Mesendoderm (in vitro differentiated cells): Measurements from ENCODE around the gene DCBLD2.
A peak's percentile ranks its signal among the peaks of the same experiment; 100 is the strongest.

ENCODE experiments used
- DNase-seq: peaks from one replicate; pipeline ENCODE4 v3.0.0; 2013
- H2AK5ac ChIP-seq: 2 replicates; pipeline ENCODE4 v1.6.1; 2013; ENCODE audit warnings: low read length, inconsistent platforms
- H2BK120ac ChIP-seq: 2 replicates; pipeline ENCODE4 v1.6.1; 2013; ENCODE audit warnings: low read depth, mild to moderate bottlenecking, low read length, moderate library complexity, mixed read lengths
- H2BK15ac ChIP-seq: replicated peaks from 2 replicates; pipeline ENCODE4 v1.6.1; 2013; ENCODE audit warnings: low read depth, mild to moderate bottlenecking, moderate library complexity
- H2BK5ac ChIP-seq: 2 replicates; pipeline ENCODE4 v1.6.1; 2013; ENCODE audit warnings: low read length, inconsistent platforms
- H3K18ac ChIP-seq: 2 replicates; pipeline ENCODE4 v1.6.1; 2013; ENCODE audit warnings: mild to moderate bottlenecking, low read length, mixed read lengths
- H3K23ac ChIP-seq: one replicate; pipeline ENCODE4 v1.6.1; 2013; ENCODE audit warnings: low read length
- H3K27ac ChIP-seq: 2 replicates; pipeline ENCODE4 v1.5.1; 2013; ENCODE audit warnings: low read depth, mild to moderate bottlenecking, inconsistent platforms, low read length, moderate library complexity
- H3K27me3 ChIP-seq: 2 replicates; pipeline ENCODE4 v1.6.1; 2013; ENCODE audit warnings: low read length, control low read depth, mild to moderate bottlenecking, inconsistent platforms; ENCODE audit not compliant: insufficient read depth, poor library complexity
- H3K36me3 ChIP-seq: 2 replicates; pipeline ENCODE4 v1.6.1; 2013; ENCODE audit warnings: low read length, inconsistent platforms; ENCODE audit not compliant: control insufficient read depth, insufficient read depth
- H3K4ac ChIP-seq: one replicate; pipeline ENCODE4 v1.6.1; 2013; ENCODE audit warnings: low read depth, mild to moderate bottlenecking, low read length, moderate library complexity
- H3K4me1 ChIP-seq: 2 replicates; pipeline ENCODE4 v1.6.1; 2013; ENCODE audit warnings: low read depth, low read length, inconsistent platforms; ENCODE audit not compliant: control insufficient read depth
- H3K4me2 ChIP-seq: 2 replicates; pipeline ENCODE4 v1.6.1; 2013; ENCODE audit warnings: low read length
- H3K4me3 ChIP-seq: 2 replicates; pipeline ENCODE4 v1.5.1; 2013; ENCODE audit warnings: mild to moderate bottlenecking, low read length
- H3K56ac ChIP-seq: one replicate; pipeline ENCODE4 v1.6.1; 2013; ENCODE audit warnings: low read length
- H3K79me1 ChIP-seq: 2 replicates; pipeline ENCODE4 v1.6.1; 2013; ENCODE audit warnings: low read length, inconsistent platforms
- H3K79me2 ChIP-seq: 2 replicates; pipeline ENCODE4 v1.6.1; 2013; ENCODE audit warnings: mild to moderate bottlenecking, low read length; ENCODE audit not compliant: control insufficient read depth, insufficient read depth
- H3K9ac ChIP-seq: 2 replicates; pipeline ENCODE4 v1.6.1; 2013; ENCODE audit warnings: low read length, inconsistent platforms
- H4K5ac ChIP-seq: one replicate; pipeline ENCODE4 v1.6.1; 2013; ENCODE audit warnings: low read length
- H4K8ac ChIP-seq: one replicate; pipeline ENCODE4 v1.6.1; 2013; ENCODE audit warnings: low read depth, mild to moderate bottlenecking, control low read depth, low read length, moderate library complexity
- WGBS: extraction: QIAGEN DNeasy Blood & Tissue Kit; methylation state at CpG from one replicate; pipeline ENCODE4 v1.1.7; 2013; ENCODE audit warnings: low lambda C conversion rate, missing lambda C conversion rate; ENCODE audit not compliant: insufficient coverage; ENCODE audit errors: extremely low coverage; 5-methylcytosine and 5-hydroxymethylcytosine counted together

The DCBLD2 gene

DNA sequence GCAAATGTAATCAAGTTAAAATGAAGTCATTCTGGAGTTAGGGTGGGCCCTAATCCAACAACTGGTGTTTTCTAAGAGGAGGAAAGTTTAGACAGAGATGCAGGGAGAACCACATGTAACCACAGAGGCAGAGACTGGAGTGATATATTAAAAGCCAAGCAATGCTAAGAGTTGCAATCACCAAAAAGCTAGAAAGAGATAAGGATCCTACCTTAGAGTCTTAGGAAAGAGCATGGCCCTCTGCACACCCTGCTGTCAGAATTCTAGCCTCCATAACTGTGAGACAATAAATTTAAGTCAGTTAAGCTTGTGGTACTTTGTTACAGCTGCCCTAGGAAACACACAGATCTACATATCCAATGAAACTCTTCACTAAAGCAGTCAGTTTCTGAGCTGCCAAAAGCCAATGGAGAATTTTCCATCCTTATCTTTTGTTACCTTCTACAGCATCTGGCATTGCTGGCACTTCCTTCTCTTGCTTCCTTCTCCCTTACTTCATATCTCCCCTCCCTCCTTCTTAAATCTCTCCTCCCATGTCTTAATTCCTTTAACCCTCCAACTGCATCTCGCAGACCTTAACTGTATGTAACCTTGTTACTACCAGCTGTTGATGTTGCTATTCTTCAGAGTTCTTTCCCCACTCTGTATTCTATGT lies 11.2 kb downstream of the DCBLD2 start:
- Histone ChIP-seq H4K8ac (no peak overlapping the region), H3K4me3 (no peak overlapping the region), H3K56ac (peak overlapping the region; percentile 11), H3K79me2 (peaks cover 51% of the 10 kb centered on the region), H3K27me3 (no peaks in the 10 kb centered on the region), H3K4ac (no peak overlapping the region), H2AK5ac (no peak overlapping the region), H2BK5ac (no peak overlapping the region), H3K36me3 (no peaks in the 10 kb centered on the region), H3K23ac (no peak overlapping the region), H3K27ac (no peak overlapping the region), H3K4me2 (no peak overlapping the region), H3K4me1 (peaks cover 28% of the 10 kb centered on the region), H2BK15ac (no peak overlapping the region), H3K79me1 (peaks cover 23% of the 10 kb centered on the region), H4K5ac (no peak overlapping the region), H2BK120ac (no peak overlapping the region), H3K18ac (no peak overlapping the region), H3K9ac (no peak overlapping the region)
- 100% methylated on average over 1 of the region's 1 CpG for WGBS
- DNase-seq, result peak; percentile 55

DNA sequence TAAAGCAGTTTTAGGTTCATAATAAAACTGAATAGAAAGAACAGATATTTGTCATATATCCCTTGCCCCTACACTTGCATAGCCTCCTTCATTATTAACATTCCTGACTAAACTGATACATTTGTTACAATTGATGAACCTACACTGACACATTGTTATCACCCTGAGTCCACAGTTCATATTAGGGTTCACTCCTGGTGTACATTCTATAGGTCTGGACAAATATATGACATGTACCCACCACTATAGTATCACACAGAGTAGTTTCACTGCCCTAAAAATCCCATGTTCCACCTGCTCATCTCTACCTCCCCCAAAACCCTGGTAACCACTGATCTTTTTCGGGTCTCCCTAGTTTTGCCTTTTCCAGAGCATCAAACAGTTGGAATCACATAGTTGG lies 13.8 kb downstream of the DCBLD2 start:
- Histone ChIP-seq H3K18ac (no peak overlapping the region), H3K79me2 (peaks cover 37% of the 10 kb centered on the region), H2BK120ac (no peak overlapping the region), H3K79me1 (peaks cover 19% of the 10 kb centered on the region), H2AK5ac (no peak overlapping the region), H3K23ac (no peak overlapping the region), H3K27me3 (no peaks in the 10 kb centered on the region), H3K4me1 (peaks cover 18% of the 10 kb centered on the region), H3K56ac (no peak overlapping the region), H3K4me3 (no peak overlapping the region), H3K36me3 (no peaks in the 10 kb centered on the region), H3K4me2 (no peak overlapping the region), H2BK5ac (no peak overlapping the region), H3K27ac (no peak overlapping the region), H2BK15ac (no peak overlapping the region), H3K9ac (no peak overlapping the region), H3K4ac (no peak overlapping the region), H4K8ac (no peak overlapping the region), H4K5ac (no peak overlapping the region)
- DNase-seq, result no peak
- no CpG with 5 or more reads among the region's 1 CpG for WGBS

DNA sequence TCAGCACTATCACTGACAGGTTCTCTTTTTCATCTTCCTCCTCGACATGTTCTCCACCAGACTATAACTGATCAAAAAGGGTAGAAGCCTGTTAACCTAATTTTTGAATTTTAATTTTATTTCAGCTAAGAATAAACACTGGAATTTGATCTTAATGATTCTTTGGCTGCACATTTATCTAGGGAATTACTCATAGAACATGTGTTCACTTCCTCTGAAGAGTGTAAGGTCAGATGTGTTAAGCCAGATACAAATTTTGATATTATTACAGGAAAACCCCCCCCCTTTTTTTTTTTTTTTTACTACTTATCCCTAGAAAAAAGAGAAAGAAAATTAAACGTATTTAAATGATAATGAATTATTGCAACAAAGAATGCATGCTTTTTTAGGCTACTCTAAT lies 15.0 kb downstream of the DCBLD2 start:
- no peak overlapping the region for H4K8ac ChIP-seq
- no peak overlapping the region for H3K4me2 ChIP-seq
- no peak overlapping the region for H2BK5ac ChIP-seq
- H3K4me3 ChIP-seq, result no peak overlapping the region
- no peaks in the 10 kb centered on the region for H3K36me3 ChIP-seq
- H3K79me2 ChIP-seq, result peaks cover 28% of the 10 kb centered on the region
- H3K56ac ChIP-seq, result no peak overlapping the region
- H2BK120ac ChIP-seq, result no peak overlapping the region
- H2BK15ac ChIP-seq, result no peak overlapping the region
- H3K27ac ChIP-seq, result no peak overlapping the region
- no peak overlapping the region for H3K4ac ChIP-seq
- peaks cover 12% of the 10 kb centered on the region for H3K79me1 ChIP-seq
- H3K27me3 ChIP-seq, result no peaks in the 10 kb centered on the region
- H3K4me1 ChIP-seq, result peaks cover 12% of the 10 kb centered on the region
- H4K5ac ChIP-seq, result no peak overlapping the region
- no peak overlapping the region for H3K18ac ChIP-seq
- WGBS, result 100% methylated on average over 1 of the region's 2 CpGs
- H3K9ac ChIP-seq, result no peak overlapping the region
- no peak for DNase-seq
- H2AK5ac ChIP-seq, result no peak overlapping the region
- no peak overlapping the region for H3K23ac ChIP-seq

DNA sequence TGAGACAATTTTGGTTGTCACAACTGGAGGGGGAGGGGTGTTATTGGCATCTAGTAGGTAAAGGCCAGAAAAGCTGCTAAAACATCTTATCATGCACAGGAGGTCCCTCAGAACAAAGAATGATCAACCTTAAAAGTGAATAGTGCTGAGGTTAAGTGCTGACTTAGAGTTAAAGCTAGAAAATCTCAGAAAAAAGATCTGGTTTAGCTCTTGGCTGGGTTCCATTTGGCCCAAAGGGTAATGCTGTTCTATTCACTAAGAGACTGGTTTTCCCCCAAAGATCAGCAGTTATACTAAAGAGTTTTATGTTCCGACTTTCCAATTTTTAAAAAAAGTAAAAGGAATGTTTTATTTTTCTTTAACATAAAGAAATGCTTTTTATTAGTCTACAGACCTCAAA lies 15.6 kb downstream of the DCBLD2 start:
- H3K27me3 ChIP-seq, result no peaks in the 10 kb centered on the region
- peaks cover 11% of the 10 kb centered on the region for H3K4me1 ChIP-seq
- no peak overlapping the region for H2BK120ac ChIP-seq
- peak; percentile 49 for DNase-seq
- no peak overlapping the region for H3K9ac ChIP-seq
- H3K79me2 ChIP-seq, result peaks cover 25% of the 10 kb centered on the region
- H3K36me3 ChIP-seq, result no peaks in the 10 kb centered on the region
- H3K27ac ChIP-seq, result no peak overlapping the region
- no peak overlapping the region for H2AK5ac ChIP-seq
- H3K23ac ChIP-seq, result no peak overlapping the region
- no peak overlapping the region for H3K4me3 ChIP-seq
- no peak overlapping the region for H2BK5ac ChIP-seq
- no peak overlapping the region for H3K18ac ChIP-seq
- H3K4me2 ChIP-seq, result no peak overlapping the region
- no peak overlapping the region for H4K5ac ChIP-seq
- WGBS, result no CpG with 5 or more reads among the region's 1 CpG
- H3K4ac ChIP-seq, result no peak overlapping the region
- peaks cover 11% of the 10 kb centered on the region for H3K79me1 ChIP-seq
- no peak overlapping the region for H3K56ac ChIP-seq
- H4K8ac ChIP-seq, result no peak overlapping the region
- no peak overlapping the region for H2BK15ac ChIP-seq

DNA sequence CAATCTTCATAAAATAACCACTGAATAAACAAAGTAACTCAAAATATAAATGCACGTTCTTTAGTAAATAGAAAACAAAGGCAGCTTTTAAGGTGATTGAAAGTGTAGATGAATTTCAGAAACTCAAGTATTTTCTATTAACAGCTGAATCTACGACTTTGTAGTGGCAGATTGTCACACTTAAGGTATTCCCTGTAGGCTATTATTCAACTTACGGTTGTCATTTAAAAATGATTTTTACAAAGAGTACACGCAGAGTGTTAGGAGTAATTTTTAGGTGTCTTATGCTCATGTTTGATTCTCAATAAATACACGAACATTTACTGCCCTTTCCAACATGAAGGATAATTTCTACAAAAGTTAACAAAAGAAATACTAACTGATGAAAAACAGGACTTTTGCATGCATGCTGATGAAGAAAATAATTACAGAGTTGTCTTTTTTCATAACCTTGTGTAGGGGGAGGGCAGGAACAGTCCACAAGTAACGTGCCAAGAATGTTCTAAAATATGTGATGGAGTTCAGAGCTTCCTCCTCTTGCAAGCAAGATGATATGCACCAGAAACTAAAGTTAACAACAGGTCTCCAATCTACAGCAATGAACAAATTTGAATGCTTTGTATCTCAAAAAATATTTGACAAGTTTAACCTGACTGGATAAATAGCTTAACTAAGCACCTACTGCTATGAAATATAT lies 16.7 kb downstream of the DCBLD2 start:
- no peak overlapping the region for H4K8ac ChIP-seq
- H3K27me3 ChIP-seq, result no peaks in the 10 kb centered on the region
- peaks cover 18% of the 10 kb centered on the region for H3K79me2 ChIP-seq
- no peak overlapping the region for H3K4me2 ChIP-seq
- no peak overlapping the region for H3K9ac ChIP-seq
- H3K56ac ChIP-seq, result no peak overlapping the region
- no peak overlapping the region for H2BK5ac ChIP-seq
- no peak overlapping the region for H3K18ac ChIP-seq
- peaks cover 9% of the 10 kb centered on the region for H3K79me1 ChIP-seq
- H2BK15ac ChIP-seq, result no peak overlapping the region
- H3K4me3 ChIP-seq, result no peak overlapping the region
- no peak overlapping the region for H4K5ac ChIP-seq
- H2AK5ac ChIP-seq, result no peak overlapping the region
- no CpG with 5 or more reads among the region's 6 CpGs for WGBS
- no peak for DNase-seq
- peaks cover 5% of the 10 kb centered on the region for H3K4me1 ChIP-seq
- H3K36me3 ChIP-seq, result no peaks in the 10 kb centered on the region
- H3K23ac ChIP-seq, result no peak overlapping the region
- no peak overlapping the region for H2BK120ac ChIP-seq
- H3K4ac ChIP-seq, result no peak overlapping the region
- H3K27ac ChIP-seq, result no peak overlapping the region
